ENCODE results near the gene CENPV.

Gene CENPV

GRCh38 chr17:16325964-16326363 is 27.3 kb downstream of the CENPV start:
- H3K4me3 ChIP-seq (ENCODE audit: severe bottlenecking), result no peak overlapping the region
- H3K27ac ChIP-seq (ENCODE audit: poor library complexity, severe bottlenecking), result no peak overlapping the region
- H3K9me3 ChIP-seq (ENCODE audit: severe bottlenecking), result no peaks in the 10 kb centered on the region
- ATAC-seq (ENCODE audit: low read depth), result no peak
- DNase-seq (ENCODE audit: low spot score), result no peak
- peaks cover 8% of the 10 kb centered on the region; the same call in 1 of the 2 replicates for H3K36me3 ChIP-seq (ENCODE audit: low read depth)
- TF ChIP-seq CTCF (IDR thresholded peaks at IDR 0.05; ENCODE audit: poor library complexity, severe bottlenecking), result no peak
- H3K27me3 ChIP-seq (ENCODE audit: insufficient read depth, poor library complexity, severe bottlenecking), result no peaks in the 10 kb centered on the region
- H3K4me1 ChIP-seq (ENCODE audit: insufficient read depth, poor library complexity, severe bottlenecking), result peaks cover 13% of the 10 kb centered on the region

GRCh38 chr17:16322636-16323035 is 30.6 kb downstream of the CENPV start:
- peaks cover 8% of the 10 kb centered on the region; the same call in 1 of the 2 replicates for H3K36me3 ChIP-seq (ENCODE audit: low read depth)
- no peak overlapping the region for H3K4me3 ChIP-seq (ENCODE audit: severe bottlenecking)
- H3K27ac ChIP-seq (ENCODE audit: poor library complexity, severe bottlenecking), result no peak overlapping the region
- ATAC-seq (ENCODE audit: low read depth) (no peak), DNase-seq (ENCODE audit: low spot score) (no peak)
- H3K27me3 ChIP-seq (ENCODE audit: insufficient read depth, poor library complexity, severe bottlenecking), result no peaks in the 10 kb centered on the region
- no peaks in the 10 kb centered on the region for H3K9me3 ChIP-seq (ENCODE audit: severe bottlenecking)
- no peak for TF ChIP-seq CTCF (IDR thresholded peaks at IDR 0.05; ENCODE audit: poor library complexity, severe bottlenecking)
- H3K4me1 ChIP-seq (ENCODE audit: insufficient read depth, poor library complexity, severe bottlenecking), result no peaks in the 10 kb centered on the region

GRCh38 chr17:16319969-16320368 is 33.3 kb downstream of the CENPV start:
- no peaks in the 10 kb centered on the region for H3K9me3 ChIP-seq (ENCODE audit: severe bottlenecking)
- DNase-seq (ENCODE audit: low spot score), result no peak
- no peak for TF ChIP-seq CTCF (IDR thresholded peaks at IDR 0.05; ENCODE audit: poor library complexity, severe bottlenecking)
- H3K27me3 ChIP-seq (ENCODE audit: insufficient read depth, poor library complexity, severe bottlenecking), result no peaks in the 10 kb centered on the region
- H3K27ac ChIP-seq (ENCODE audit: poor library complexity, severe bottlenecking), result no peak overlapping the region
- H3K36me3 ChIP-seq (ENCODE audit: low read depth), result peaks cover 5% of the 10 kb centered on the region; the same call in 1 of the 2 replicates
- H3K4me1 ChIP-seq (ENCODE audit: insufficient read depth, poor library complexity, severe bottlenecking), result no peaks in the 10 kb centered on the region
- no peak overlapping the region for H3K4me3 ChIP-seq (ENCODE audit: severe bottlenecking)
- no peak for ATAC-seq (ENCODE audit: low read depth)

- DNase-seq (ENCODE audit: low spot score) (no peak), ATAC-seq (ENCODE audit: low read depth) (no peak)
- no peak overlapping the region for H3K27ac ChIP-seq (ENCODE audit: poor library complexity, severe bottlenecking)
- no peaks in the 10 kb centered on the region for H3K9me3 ChIP-seq (ENCODE audit: severe bottlenecking)
- TF ChIP-seq CTCF (IDR thresholded peaks at IDR 0.05; ENCODE audit: poor library complexity, severe bottlenecking), result no peak
- no peak overlapping the region for H3K4me3 ChIP-seq (ENCODE audit: severe bottlenecking)
- no peaks in the 10 kb centered on the region; the same call in 1 of the 2 replicates for H3K36me3 ChIP-seq (ENCODE audit: low read depth)
- no peaks in the 10 kb centered on the region for H3K4me1 ChIP-seq (ENCODE audit: insufficient read depth, poor library complexity, severe bottlenecking)
- no peaks in the 10 kb centered on the region for H3K27me3 ChIP-seq (ENCODE audit: insufficient read depth, poor library complexity, severe bottlenecking)
Observed at GRCh38 chr17:16314859-16315258, 38.4 kb downstream of the CENPV start.

GRCh38 chr17:16314189-16314588 is 39.1 kb downstream of the CENPV start:
- DNase-seq (ENCODE audit: low spot score) (no peak), ATAC-seq (ENCODE audit: low read depth) (no peak)
- Histone ChIP-seq H3K27ac (ENCODE audit: poor library complexity, severe bottlenecking) (no peak overlapping the region), H3K27me3 (ENCODE audit: insufficient read depth, poor library complexity, severe bottlenecking) (no peaks in the 10 kb centered on the region), H3K4me3 (ENCODE audit: severe bottlenecking) (no peak overlapping the region), H3K9me3 (ENCODE audit: severe bottlenecking) (no peaks in the 10 kb centered on the region), H3K36me3 (ENCODE audit: low read depth) (peaks cover 1% of the 10 kb centered on the region; the same call in 1 of the 2 replicates), H3K4me1 (ENCODE audit: insufficient read depth, poor library complexity, severe bottlenecking) (no peaks in the 10 kb centered on the region)
- no peak for TF ChIP-seq CTCF (IDR thresholded peaks at IDR 0.05; ENCODE audit: poor library complexity, severe bottlenecking)

Data from RWPE2 (cell line).